HG03469 (cell line): Measurements from ENCODE around the gene CWC27.
"Not testable (repeated sequence)": the region's sequence is repeated elsewhere in the genome, so short reads cannot be mapped to it uniquely, and the experiment has no call there.

ENCODE experiments used
- ATAC-seq: cut with Tn5 transposase; IDR thresholded peaks from one replicate; pipeline ENCODE4 v1.9.1; 2021; ENCODE audit warnings: mild to moderate bottlenecking, moderate library complexity, moderate number of reproducible peaks; ENCODE audit not compliant: unreplicated experiment

CWC27 gene

GRCh38 chr5:64788156-64788555, 19.4 kb downstream of the CWC27 start:
- no peak for ATAC-seq

GRCh38 chr5:64789457-64789856, 20.7 kb downstream of the CWC27 start:
- no peak for ATAC-seq

- ATAC-seq = no peak
These were observed 21.5 kb downstream of the CWC27 start for GRCh38 chr5:64790210-64790609.

GRCh38 chr5:64792469-64792868, 23.7 kb downstream of the CWC27 start:
- no peak for ATAC-seq

- ATAC-seq = no peak
These were observed 25.5 kb downstream of the CWC27 start for GRCh38 chr5:64794053-64794770.

GRCh38 chr5:64796301-64796700, 27.6 kb downstream of the CWC27 start:
- ATAC-seq = no peak

- ATAC-seq = no peak
These were observed 32.2 kb downstream of the CWC27 start for GRCh38 chr5:64800926-64801325.

- no peak for ATAC-seq
These were observed 37.8 kb downstream of the CWC27 start for GRCh38 chr5:64806537-64806936.

- no peak for ATAC-seq
These were observed 38.8 kb downstream of the CWC27 start for GRCh38 chr5:64807520-64807919.

GRCh38 chr5:64811050-64811640, 42.4 kb downstream of the CWC27 start:
- ATAC-seq = peak; percentile 39

- peak; percentile 91 for ATAC-seq
These were observed 45.3 kb downstream of the CWC27 start for GRCh38 chr5:64814073-64814472.

- no peak for ATAC-seq
These were observed 49.5 kb downstream of the CWC27 start for GRCh38 chr5:64818245-64818644.

- ATAC-seq = not testable (repeated sequence)
These were observed 50.6 kb downstream of the CWC27 start for GRCh38 chr5:64819345-64819744.

GRCh38 chr5:64822320-64822719, 53.6 kb downstream of the CWC27 start:
- ATAC-seq = no peak

GRCh38 chr5:64826541-64826940, 57.8 kb downstream of the CWC27 start:
- no peak for ATAC-seq

- no peak for ATAC-seq
These were observed 59.0 kb downstream of the CWC27 start for GRCh38 chr5:64827703-64828102.

GRCh38 chr5:64830650-64831049, 61.9 kb downstream of the CWC27 start:
- not testable (repeated sequence) for ATAC-seq

- ATAC-seq = no peak
These were observed 63.3 kb downstream of the CWC27 start for GRCh38 chr5:64831996-64832395.

GRCh38 chr5:64834037-64834436, 65.3 kb downstream of the CWC27 start:
- no peak for ATAC-seq

- ATAC-seq = no peak
These were observed 65.9 kb downstream of the CWC27 start for GRCh38 chr5:64834611-64835010.

- no peak for ATAC-seq
These were observed 66.5 kb downstream of the CWC27 start for GRCh38 chr5:64835266-64835665.

GRCh38 chr5:64836190-64836755, 67.5 kb downstream of the CWC27 start:
- no peak for ATAC-seq
